Transverse colon (tissue), 3 donors: ENCODE measurements around the gene LGALS1.
A peak's percentile ranks its signal among the peaks of the same experiment; 100 is the strongest.

Experiments used
- CTCF ChIP-seq, 5 experiments: fragments of 200-600 bp in 3 of 5; fragments of 450-650 bp in 2 of 5; sonication (generic) in 3 of 5; IDR thresholded peaks; 1 replicate in 2 of 5; 2 replicates in 3 of 5; pipeline ENCODE4 v1.5.1; 2016 to 2017; ENCODE audit warnings: antibody characterized with exemption in 5 of 5, inconsistent platforms in 3 of 5, mild to moderate bottlenecking in 2 of 5, moderate library complexity in 1 of 5
- POLR2A ChIP-seq: fragments of 450-650 bp; IDR thresholded peaks from one replicate; pipeline ENCODE4 v1.6.1; 2016; ENCODE audit warnings: antibody characterized with exemption, mild to moderate bottlenecking, moderate library complexity

GRCh38 chr22:37639070-37639760, 36.2 kb upstream of the LGALS1 start, which contains the start of gene SH3BP1:
- TF ChIP-seq POLR2A (peak; percentile 67), CTCF (IDR thresholded peaks at IDR 0.05) (peak in 2 of 5 experiments; percentile 9 to 35)
